Hepatocyte (in vitro differentiated cells): ENCODE data around the gene CPED1. TPM values are rescaled to one million over a fixed set of nuclear protein-coding genes. Genes with fewer than 3 reads are reported as not detected.
"Not testable (repeated sequence)": the region's sequence is repeated elsewhere in the genome, so short reads cannot be mapped to it uniquely, and the experiment has no call there.

Experiments used
- DNase-seq: peaks from one replicate; pipeline ENCODE4 v3.0.0-alpha.2; 2016; ENCODE audit warnings: low spot score
- H2AFZ ChIP-seq: fragments of 200-600 bp; sonication (generic); 2 replicates; pipeline ENCODE4 v1.6.0; 2016; ENCODE audit warnings: antibody characterized with exemption, mild to moderate bottlenecking
- H3K27ac ChIP-seq: fragments of 200-600 bp; sonication (generic); 2 replicates; pipeline ENCODE4 v1.5.1; 2016; ENCODE audit warnings: mild to moderate bottlenecking
- H3K27me3 ChIP-seq: fragments of 200-600 bp; sonication (generic); 2 replicates; pipeline ENCODE4 v1.6.1; 2016
- H3K36me3 ChIP-seq: fragments of 200-600 bp; sonication (generic); replicated peaks from 2 replicates; pipeline ENCODE4 v1.5.1; 2016; ENCODE audit warnings: low read depth; ENCODE audit not compliant: insufficient read depth
- H3K4me1 ChIP-seq: fragments of 200-600 bp; sonication (generic); 2 replicates; pipeline ENCODE4 v1.5.1; 2016; ENCODE audit warnings: mild to moderate bottlenecking, moderate library complexity; ENCODE audit not compliant: insufficient read depth
- H3K4me2 ChIP-seq: fragments of 200-600 bp; sonication (generic); 2 replicates; pipeline ENCODE4 v1.6.0; 2016
- H3K4me3 ChIP-seq: fragments of 200-600 bp; sonication (generic); 2 replicates; pipeline ENCODE4 v1.5.1; 2016; ENCODE audit warnings: mild to moderate bottlenecking
- H3K79me2 ChIP-seq: fragments of 200-600 bp; sonication (generic); 2 replicates; pipeline ENCODE4 v1.6.0; 2017; ENCODE audit warnings: mild to moderate bottlenecking
- H3K9me2 ChIP-seq: fragments of 200-600 bp; sonication (generic); replicated peaks from 2 replicates; pipeline ENCODE4 v1.6.0; 2017; ENCODE audit warnings: mild to moderate bottlenecking; ENCODE audit not compliant: insufficient read depth
- H3K9me3 ChIP-seq: fragments of 200-600 bp; sonication (generic); 2 replicates; pipeline ENCODE4 v1.5.1; 2016; ENCODE audit warnings: low read depth, mild to moderate bottlenecking
- H4K20me1 ChIP-seq: fragments of 200-600 bp; sonication (generic); 2 replicates; pipeline ENCODE4 v1.6.0; 2016; ENCODE audit warnings: mild to moderate bottlenecking; ENCODE audit not compliant: insufficient read depth, poor library complexity, severe bottlenecking
- EZH2 ChIP-seq: fragments of 200-600 bp; sonication (generic); IDR thresholded peaks from 2 replicates; pipeline ENCODE4 v1.6.1; 2016; ENCODE audit warnings: antibody characterized with exemption, mild to moderate bottlenecking, borderline replicate concordance
- EZH2phosphoT487 ChIP-seq: fragments of 200-600 bp; sonication (generic); IDR thresholded peaks from one replicate; pipeline ENCODE4 v1.6.1; 2018; ENCODE audit warnings: antibody characterized with exemption, mild to moderate bottlenecking, low read depth, moderate library complexity; ENCODE audit not compliant: unreplicated experiment, severe bottlenecking
- WGBS: methylation state at CpG from one replicate; pipeline ENCODE4 v1.1.6; 2016; ENCODE audit warnings: low lambda C conversion rate; ENCODE audit errors: missing lambda C conversion rate; 5-methylcytosine and 5-hydroxymethylcytosine counted together
- polyA plus RNA-seq: library from polyadenylated mRNA; unstranded; fragments of >200 nt; fragmentation: Nextera tagmentation; extraction: Ambion mirVana; gene quantifications from 2 replicates; pipeline ENCODE4 v1.2.1, GENCODE V29; 2016
- total RNA-seq: library from RNA; depleted of rRNA; stranded (reverse); fragments of >200 nt; gene quantifications from 2 replicates; pipeline ENCODE4 v1.2.3, GENCODE V29; 2014
- TF ChIP-seq, protein P1 (sequence below): fragments of 200-600 bp; sonication (generic); IDR thresholded peaks from 2 replicates; pipeline ENCODE4 v1.5.1; 2016; ENCODE audit warnings: antibody characterized with exemption, mild to moderate bottlenecking; ENCODE audit not compliant: poor library complexity

The CPED1 gene
- total and polyA plus RNA-seq, 2 experiments from 2014 or later, result 10.1 to 30.5 TPM

DNA sequence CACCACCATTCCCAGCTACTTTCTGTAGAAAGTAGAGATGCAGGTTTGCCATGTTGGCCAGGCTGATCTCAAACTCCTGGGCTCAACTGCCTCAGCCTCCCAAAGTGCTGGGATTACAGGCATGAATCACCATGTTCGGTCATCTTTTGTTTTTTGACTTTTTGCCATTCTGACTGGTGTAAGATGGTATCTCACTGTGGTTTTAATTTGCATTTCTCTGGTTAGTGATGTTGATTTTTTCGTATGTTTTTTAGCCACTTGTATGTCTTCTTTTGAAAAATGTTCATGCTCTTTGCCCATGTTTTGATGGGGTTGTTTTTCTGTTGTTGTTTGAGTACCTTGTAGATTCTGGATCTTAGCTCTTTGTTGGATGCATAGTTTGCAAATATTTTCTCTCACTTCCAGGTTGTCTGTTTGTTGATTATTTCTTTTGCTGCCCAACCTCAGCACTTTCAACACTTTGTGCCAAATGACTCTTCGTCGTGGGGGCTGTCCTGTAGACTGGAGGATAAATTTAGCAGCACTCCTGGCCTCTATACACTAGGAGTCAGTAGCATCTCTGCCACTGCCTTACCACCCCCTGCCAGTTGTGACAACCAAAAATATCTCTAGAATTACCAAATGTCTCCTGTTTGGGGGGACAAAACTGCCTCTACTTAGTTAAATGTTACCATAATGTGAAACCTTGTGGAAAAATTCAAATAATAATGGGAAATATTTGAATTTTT, 6.5 kb upstream of the CPED1 start:
- no peaks in the 10 kb centered on the region for H3K9me3 ChIP-seq
- H3K27ac ChIP-seq, result no peak overlapping the region
- H3K27me3 ChIP-seq, result no peaks in the 10 kb centered on the region
- H2AFZ ChIP-seq, result no peak overlapping the region
- TF ChIP-seq EZH2phosphoT487, result no peak
- TF ChIP-seq EZH2, result no peak
- TF ChIP-seq, protein P1, sequence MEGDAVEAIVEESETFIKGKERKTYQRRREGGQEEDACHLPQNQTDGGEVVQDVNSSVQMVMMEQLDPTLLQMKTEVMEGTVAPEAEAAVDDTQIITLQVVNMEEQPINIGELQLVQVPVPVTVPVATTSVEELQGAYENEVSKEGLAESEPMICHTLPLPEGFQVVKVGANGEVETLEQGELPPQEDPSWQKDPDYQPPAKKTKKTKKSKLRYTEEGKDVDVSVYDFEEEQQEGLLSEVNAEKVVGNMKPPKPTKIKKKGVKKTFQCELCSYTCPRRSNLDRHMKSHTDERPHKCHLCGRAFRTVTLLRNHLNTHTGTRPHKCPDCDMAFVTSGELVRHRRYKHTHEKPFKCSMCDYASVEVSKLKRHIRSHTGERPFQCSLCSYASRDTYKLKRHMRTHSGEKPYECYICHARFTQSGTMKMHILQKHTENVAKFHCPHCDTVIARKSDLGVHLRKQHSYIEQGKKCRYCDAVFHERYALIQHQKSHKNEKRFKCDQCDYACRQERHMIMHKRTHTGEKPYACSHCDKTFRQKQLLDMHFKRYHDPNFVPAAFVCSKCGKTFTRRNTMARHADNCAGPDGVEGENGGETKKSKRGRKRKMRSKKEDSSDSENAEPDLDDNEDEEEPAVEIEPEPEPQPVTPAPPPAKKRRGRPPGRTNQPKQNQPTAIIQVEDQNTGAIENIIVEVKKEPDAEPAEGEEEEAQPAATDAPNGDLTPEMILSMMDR, result no peak
- H3K4me1 ChIP-seq, result no peaks in the 10 kb centered on the region
- no peaks in the 10 kb centered on the region for H3K36me3 ChIP-seq
- no peaks in the 10 kb centered on the region for H3K79me2 ChIP-seq
- no peaks in the 10 kb centered on the region for H3K9me2 ChIP-seq
- H3K4me3 ChIP-seq, result no peak overlapping the region
- H3K4me2 ChIP-seq, result no peak overlapping the region
- 89% methylated on average over 4 of the region's 4 CpGs for whole genome bisulfite sequencing
- H4K20me1 ChIP-seq, result no peaks in the 10 kb centered on the region
- DNase-seq, result no peak

DNA sequence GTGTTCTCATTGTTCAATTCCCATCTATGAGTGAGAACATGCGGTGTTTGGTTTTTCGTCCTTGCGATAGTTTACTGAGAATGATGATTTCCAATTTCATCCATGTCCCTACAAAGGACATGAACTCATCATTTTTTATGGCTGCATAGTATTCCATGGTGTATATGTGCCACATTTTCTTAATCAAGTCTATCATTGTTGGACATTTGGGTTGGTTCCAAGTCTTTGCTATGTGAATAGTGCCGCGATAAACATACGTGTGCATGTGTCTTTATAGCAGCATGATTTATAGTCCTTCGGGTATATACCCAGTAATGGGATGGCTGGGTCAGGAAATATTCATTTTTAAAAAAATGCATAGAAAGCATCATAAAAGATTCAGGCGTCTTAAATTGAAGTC, 4.9 kb upstream of the CPED1 start:
- not testable (repeated sequence) for H3K79me2 ChIP-seq, H3K4me3 ChIP-seq, H3K36me3 ChIP-seq, H4K20me1 ChIP-seq, DNase-seq, H2AFZ ChIP-seq, H3K27ac ChIP-seq, H3K9me2 ChIP-seq, H3K4me1 ChIP-seq, H3K27me3 ChIP-seq, H3K4me2 ChIP-seq, H3K9me3 ChIP-seq
- WGBS, result 96% methylated on average over 5 of the region's 8 CpGs

- Histone ChIP-seq H3K27ac (no peak overlapping the region), H3K79me2 (no peaks in the 10 kb centered on the region), H4K20me1 (no peaks in the 10 kb centered on the region), H3K27me3 (no peaks in the 10 kb centered on the region), H3K36me3 (no peaks in the 10 kb centered on the region), H3K4me2 (no peak overlapping the region), H3K4me3 (no peak overlapping the region), H3K9me3 (no peaks in the 10 kb centered on the region), H2AFZ (no peak overlapping the region), H3K4me1 (no peaks in the 10 kb centered on the region), H3K9me2 (no peaks in the 10 kb centered on the region)
- TF ChIP-seq, protein P1, result no peak
- no peak for TF ChIP-seq EZH2phosphoT487
- no peak for TF ChIP-seq EZH2
- no peak for DNase-seq
- WGBS, result 95% methylated on average over 3 of the region's 3 CpGs
These were observed 4.1 kb upstream of the CPED1 start for GRCh38 chr7:120984406-120984805.

DNA sequence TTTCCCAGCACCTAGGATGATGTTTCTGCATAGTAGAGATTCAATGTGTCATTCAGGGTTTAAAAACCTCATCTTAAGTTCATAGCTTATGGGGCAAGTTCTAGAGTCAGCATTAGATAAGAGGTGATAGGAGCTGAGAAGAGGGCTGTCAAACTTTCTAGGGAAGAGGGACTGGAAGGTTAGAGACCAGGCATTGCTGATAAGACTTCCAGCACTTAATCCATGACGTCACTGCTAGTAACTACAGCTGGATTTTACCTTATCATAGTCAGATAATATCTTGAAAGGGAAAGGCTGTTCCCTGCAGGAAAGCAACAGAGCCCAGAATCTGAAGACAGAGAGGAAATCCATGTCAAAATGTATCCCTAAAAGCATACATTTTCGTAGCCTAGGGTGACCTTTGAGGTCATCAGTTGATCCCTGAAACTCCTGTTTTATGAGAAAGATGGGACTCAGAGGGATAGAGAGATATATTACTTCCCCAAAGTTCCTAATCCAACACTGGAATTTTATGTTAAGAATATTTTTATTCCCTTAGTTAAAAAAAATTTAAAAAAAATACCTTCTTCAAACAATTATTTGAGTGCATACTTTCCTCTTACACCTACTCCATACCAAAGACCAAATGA, 3.3 kb upstream of the CPED1 start:
- no peak for TF ChIP-seq EZH2phosphoT487
- TF ChIP-seq, protein P1, result no peak
- TF ChIP-seq EZH2, result no peak
- DNase-seq, result no peak
- Histone ChIP-seq H3K27me3 (no peaks in the 10 kb centered on the region), H3K4me2 (no peak overlapping the region), H4K20me1 (no peaks in the 10 kb centered on the region), H3K36me3 (no peaks in the 10 kb centered on the region), H3K4me3 (no peak overlapping the region), H3K27ac (no peak overlapping the region), H3K4me1 (no peaks in the 10 kb centered on the region), H3K79me2 (peaks cover 2% of the 10 kb centered on the region), H3K9me3 (no peaks in the 10 kb centered on the region), H3K9me2 (no peaks in the 10 kb centered on the region), H2AFZ (no peak overlapping the region)
- WGBS, result 24% methylated on average over 2 of the region's 2 CpGs
